ENCODE measurements around the gene CNRIP1.
"Not testable (repeated sequence)": the region's sequence is repeated elsewhere in the genome, so short reads cannot be mapped to it uniquely, and the experiment has no call there.

Gene CNRIP1

DNA sequence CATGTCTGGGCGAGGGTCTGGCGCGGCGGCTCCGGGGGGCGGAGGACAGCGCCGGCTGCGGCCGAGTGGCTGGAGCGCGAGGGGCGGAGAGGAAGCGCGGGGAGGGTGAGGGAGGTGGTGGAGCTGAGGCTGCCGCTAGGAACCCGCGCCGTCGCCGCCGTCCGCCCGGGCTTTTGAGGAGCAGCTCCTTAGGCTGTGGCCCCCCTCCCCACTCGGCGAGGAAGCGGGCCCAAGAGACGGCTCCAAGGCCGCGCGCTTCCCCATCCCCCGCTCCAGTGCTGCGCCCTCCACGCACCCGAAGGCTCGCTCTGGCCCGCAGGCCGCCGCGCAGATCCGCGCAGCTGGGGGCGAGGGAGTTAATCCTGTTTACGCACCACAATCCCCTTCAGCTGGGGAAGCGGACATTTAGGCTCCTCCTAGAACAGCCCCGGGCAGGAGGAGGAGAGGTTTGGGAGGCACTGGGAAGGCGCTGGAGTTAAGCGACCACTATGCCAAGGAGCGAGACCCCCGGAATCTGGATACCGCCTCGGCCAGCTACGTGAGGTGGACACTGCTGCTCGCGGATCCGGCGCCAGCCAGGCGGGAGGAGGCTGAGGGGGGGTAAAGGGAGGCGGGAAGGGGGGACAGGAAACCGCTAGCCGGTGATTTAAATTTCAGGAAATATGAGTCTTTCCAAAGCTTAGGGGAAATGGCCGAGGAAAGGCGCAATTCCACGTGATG lies at the start of gene CNRIP1:
TSS of gene CNRIP1 (minus strand) at position 552 of the 720 bp plus-strand sequence. CDS start at position 3, 549 bp downstream.
- DNase-seq = peak; percentile 79

DNA sequence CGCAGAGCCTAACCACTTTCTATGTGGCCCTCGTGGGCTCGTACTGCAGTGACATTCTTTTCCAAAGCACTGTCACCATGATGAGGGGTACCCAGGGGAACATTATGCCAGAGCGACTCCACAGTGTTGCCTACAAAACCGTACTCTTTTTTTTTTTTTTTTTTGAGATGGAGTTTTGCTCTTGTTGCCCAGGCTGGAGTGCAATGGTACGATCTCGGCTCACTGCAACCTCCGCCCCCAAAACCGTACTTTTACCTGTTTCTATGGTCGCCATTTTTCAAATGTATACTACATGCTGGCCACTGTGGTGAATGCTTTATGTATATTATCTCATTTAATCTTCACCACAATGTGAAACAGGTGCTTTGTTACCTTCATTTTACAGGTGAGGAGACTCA lies 49.6 kb upstream of the CNRIP1 start:
- DNase-seq = no peak

- DNase-seq = peak; percentile 48
Observed at GRCh38 chr2:68368654-68369336, 49.0 kb upstream of the CNRIP1 start.

GRCh38 chr2:68367953-68368653 lies 48.4 kb upstream of the CNRIP1 start:
- DNase-seq = no peak

DNA sequence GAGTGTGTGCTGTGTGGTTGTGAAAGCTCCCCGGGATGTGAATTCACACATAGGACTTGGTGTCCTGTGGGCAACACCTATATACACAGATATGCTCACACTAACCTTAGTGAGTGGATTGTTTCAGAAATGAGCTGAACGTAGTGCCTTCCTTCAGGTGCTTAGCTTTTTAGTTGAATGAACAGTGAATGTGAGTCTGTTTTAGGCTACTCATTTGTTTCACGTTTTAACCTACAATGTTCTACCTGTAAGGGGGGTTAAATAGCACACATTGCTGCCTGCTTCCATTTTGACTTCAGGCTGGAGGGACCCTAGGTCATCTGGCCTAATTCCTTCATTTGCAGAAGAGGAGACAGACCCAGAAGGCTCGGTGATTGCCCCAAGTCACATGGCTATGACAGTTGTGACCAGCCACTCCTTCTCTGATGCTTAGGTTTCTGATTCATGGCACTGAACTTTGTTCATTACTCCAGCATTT lies 46.4 kb upstream of the CNRIP1 start:
- no peak for DNase-seq

GRCh38 chr2:68365087-68365486 lies 45.3 kb upstream of the CNRIP1 start, which contains the start of gene PLEK:
PLEK (plus strand) TSS chr2:68365282; CDS start chr2:68365352, 70 bp downstream.
- DNase-seq = no peak

GRCh38 chr2:68363721-68364120 lies 44.0 kb upstream of the CNRIP1 start:
- DNase-seq = no peak

DNA sequence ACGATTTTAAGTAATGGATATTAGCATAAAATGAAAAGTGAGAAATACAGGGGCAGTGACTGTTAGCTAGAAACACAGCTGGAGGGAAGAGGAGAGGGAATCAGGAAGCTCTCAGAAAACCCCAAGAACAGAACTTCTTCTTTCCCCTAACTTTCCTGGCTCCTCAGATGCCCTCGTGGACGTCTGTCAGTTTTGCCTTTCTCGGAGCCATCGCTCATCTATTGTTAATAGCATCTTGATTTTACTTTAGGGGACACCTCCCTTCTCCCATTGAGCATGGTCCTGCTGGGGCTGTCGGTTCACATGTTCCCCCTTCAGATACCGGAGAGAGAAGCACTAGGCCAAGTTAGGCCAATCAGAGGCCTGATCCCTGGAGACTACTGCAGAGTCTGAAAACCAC lies 43.0 kb upstream of the CNRIP1 start:
- DNase-seq = no peak

DNA sequence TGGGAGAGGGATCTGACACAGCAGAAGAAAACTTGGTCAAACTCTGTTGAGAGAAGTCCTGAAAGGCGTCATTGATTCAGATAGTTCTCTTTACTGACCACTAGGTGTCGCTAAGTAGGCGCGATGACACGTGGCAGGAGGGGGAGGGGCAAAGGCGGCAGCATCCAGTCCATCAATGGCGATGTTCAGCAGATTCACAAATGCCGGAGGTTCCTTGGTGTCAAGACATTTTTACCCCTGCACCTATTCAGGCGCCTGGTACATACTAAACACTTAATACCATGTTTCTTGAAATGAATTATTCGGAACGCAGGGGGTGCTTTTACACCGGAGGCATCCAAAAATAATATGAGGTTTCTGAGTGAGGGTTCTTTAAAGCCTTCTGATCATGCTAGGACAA lies 42.3 kb upstream of the CNRIP1 start:
- DNase-seq = peak; percentile 25

DNA sequence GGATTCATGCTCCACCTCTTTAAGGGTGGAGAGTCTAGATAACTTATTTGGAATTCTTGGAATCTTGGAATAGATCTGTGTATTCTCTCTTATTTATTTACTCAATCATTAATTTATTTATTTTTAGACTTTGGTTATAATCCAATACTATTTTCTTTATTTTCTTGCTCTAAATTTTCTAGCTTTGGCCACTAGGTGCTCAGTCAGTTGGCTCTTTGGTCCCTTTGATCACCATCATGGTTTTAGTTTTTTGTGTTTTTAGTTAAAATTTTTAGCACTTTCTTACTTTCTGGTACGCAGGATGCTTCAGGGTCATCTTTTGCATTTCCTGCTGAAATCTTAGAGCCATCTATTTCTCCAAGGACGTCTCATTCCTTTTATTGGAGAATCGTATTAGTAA lies 40.1 kb upstream of the CNRIP1 start:
- DNase-seq = no peak

GRCh38 chr2:68357605-68358337 lies 38.0 kb upstream of the CNRIP1 start:
- DNase-seq = peak; percentile 18

DNA sequence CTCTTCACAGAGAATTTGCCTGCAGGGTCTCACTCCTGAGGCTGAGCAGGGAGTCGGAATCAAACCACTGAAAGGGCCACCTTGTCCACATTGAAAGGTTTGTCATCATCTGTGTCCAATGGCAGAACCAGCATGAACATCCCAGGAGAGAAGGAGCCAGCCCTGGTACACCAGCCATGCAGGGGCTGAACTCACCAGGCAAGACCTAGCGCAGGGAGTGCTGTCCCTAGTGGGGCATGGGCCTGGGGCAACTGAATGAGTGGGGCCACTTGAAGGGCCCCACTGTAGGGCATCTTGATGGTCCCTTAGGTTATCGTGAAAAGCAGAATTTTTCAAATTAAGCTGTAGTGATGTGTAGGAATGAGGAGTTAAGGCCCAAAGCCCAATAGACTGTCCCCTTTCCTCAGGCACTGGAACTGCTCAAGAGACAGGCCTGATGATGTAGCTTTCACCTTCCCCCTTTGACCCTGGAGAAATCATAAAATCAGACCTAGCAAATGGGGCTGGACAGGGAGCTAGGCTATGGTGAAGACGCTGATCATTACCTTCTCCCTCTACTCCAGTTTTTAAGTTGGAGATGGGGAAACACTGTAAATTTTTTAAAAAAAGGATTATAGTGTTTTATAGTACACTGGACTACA lies 37.0 kb upstream of the CNRIP1 start:
- DNase-seq = no peak

DNA sequence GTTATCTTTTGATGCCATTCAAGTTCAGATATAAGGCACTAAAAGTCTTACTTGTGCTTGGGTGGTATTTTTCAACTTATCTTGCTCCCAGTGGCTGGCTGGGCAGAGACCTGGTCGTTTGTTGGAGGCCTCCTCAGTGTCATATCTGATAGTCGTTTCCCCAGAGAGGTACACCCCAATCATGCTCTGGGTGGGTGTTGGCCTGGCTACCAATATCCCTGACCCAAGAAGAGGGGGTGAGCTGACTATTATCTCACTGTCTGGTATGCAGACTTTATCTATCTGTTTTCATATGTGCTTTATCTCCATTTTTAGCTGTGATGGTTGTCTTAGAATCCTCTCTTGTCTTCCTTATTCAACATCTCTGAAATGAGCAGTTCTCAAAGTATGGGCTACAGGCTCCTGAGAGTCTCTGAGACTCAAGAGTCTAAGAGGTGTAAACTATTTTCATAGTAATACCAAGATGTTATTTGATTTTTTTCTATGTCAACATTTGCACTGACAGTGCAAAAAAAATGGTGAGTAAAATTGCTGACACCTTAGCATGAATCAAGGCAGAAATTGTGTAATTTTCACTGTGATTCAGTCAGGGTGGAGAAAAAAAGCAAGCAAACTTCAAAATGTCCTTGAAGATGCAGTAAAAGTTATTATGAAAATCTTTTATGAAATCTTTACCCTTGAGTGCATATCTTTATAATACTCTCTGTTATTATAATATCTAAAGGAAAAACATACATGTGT lies 33.1 kb upstream of the CNRIP1 start:
- DNase-seq = no peak

DNA sequence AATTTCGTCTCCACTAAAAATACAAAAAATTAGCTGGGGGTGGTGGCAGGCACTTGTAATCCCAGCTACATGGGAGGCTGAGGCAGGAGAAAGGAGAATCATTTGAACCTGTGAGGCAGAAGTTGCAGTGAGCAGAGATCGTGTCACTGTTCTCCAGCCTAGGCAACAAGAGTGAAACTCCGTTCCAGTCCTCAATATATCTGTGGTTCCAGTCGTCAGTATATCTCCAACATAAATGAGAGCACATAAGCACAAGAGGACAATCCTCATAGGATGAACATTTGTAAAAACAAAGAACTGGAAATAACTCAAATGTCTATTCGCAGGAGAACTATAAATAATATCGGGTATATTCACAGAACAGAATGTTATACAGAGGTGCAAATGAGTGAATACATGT lies 32.2 kb upstream of the CNRIP1 start:
- no peak for DNase-seq

GRCh38 chr2:68349091-68349490 lies 29.3 kb upstream of the CNRIP1 start:
- not testable (repeated sequence) for DNase-seq

DNA sequence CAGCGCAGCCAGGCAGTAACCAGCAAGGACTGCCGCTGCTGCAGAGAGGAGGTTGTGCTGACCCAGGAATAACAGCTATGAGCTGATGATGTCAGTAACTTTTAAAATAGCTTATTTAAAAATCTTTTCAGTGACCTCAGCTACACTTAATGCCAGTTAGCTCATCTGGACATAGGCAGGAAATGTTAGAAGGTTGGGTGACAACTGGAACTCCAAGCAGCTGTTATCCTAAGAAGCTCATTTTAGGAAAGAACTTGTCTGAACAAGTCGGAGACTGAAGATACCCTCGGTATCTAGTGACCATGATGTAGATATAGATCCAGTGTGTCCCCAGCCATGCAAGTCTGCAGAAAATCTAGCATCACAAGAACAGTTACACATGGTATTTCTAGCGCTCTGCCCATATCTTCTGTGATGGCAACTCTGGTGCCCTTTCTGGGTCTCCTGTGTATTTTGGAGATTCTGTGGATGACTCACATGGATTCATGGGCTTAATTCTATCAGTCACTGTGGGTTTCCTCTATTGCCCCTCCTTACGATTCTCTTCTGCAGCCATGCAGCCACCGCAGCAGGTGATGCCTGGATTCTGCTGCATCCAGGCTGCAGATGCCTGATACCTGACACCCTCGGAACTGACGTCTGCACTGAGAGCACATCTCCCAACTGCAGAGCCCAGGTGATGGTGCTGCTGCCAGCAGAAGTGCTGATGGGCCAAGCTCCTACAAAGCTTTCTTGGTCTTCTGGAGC lies 25.6 kb upstream of the CNRIP1 start:
- no peak for DNase-seq

DNA sequence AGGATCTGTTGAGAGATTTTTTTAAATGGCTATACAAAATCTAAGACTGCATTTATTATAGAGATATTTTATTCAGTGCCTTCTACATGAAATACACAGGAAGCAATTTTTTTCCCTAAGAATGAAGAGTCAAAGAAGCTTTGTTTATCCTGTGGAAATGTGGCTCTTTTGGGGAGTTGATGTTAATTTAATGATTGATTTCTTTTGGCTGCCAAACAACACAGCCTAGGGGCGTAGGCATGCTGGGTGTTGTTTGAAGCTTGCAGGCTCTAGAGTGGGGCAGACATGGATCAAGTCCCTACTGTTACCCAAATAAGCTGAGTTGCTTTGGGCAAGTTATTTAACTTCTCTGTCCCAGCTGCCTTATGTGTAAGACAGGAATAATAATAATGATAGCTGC lies 24.3 kb upstream of the CNRIP1 start:
- no peak for DNase-seq

- no peak for DNase-seq
Observed at GRCh38 chr2:68342470-68342869, 22.7 kb upstream of the CNRIP1 start.

DNA sequence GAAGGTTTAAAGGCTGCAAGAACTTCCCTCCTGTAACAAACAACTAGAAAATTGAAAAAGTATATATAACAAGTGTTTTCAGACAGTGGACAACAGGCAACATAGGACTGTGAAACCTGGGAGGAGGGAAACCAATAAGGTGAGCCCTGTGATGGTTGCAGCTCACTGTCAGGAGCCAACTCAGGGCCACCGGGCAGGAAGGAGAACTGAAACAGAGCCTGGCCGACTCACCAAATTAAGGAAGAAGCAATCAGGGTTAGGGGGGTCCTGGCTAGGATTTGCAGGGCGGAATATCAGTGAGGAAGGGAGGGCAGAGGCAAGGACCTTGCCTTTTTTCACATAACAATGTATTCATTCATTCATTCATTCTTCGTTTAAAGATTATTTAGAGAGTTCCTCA lies 21.8 kb upstream of the CNRIP1 start:
- no peak for DNase-seq

- no peak for DNase-seq
Observed at GRCh38 chr2:68341062-68341329, 21.2 kb upstream of the CNRIP1 start.
